ENCODE measurements around the gene PTPRD.

- TF ChIP-seq EMX1 (CRISPR knock-in tag; IDR thresholded peaks at IDR 0.05), result no peak
- no peak for TF ChIP-seq CTCF (IDR thresholded peaks at IDR 0.05)
Measured at GRCh38 chr9:8684978-8685708, 1927.7 kb downstream of the PTPRD start.
